GM18867 (cell line): Measurements from ENCODE around the gene CDC14A.
A peak's percentile ranks its signal among the peaks of the same experiment; 100 is the strongest.

ENCODE experiments used
- ATAC-seq: cut with Tn5 transposase; IDR thresholded peaks from one replicate; pipeline ENCODE4 v1.9.1; 2021; ENCODE audit warnings: mild to moderate bottlenecking, moderate library complexity; ENCODE audit not compliant: unreplicated experiment

The CDC14A gene

DNA sequence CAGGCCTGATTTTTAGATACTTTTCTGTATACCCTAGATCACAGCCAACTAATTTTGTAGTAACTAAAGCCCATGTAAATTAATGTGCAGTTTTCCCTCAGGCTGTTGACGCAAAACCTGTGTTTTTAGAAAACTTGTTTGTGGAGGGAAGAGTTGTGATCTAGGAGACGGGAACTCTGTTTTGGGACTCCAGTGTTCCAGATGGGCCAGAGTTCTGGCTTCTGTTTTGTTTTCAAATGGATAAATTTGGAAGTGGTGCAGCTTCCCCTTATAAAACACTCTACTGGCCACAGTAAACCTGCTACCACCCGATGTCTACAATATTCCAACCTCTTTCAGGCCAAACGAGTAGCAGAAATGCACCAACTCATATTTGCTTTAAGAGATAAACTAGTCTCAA, 172.0 kb downstream of the CDC14A start:
- no peak for ATAC-seq

DNA sequence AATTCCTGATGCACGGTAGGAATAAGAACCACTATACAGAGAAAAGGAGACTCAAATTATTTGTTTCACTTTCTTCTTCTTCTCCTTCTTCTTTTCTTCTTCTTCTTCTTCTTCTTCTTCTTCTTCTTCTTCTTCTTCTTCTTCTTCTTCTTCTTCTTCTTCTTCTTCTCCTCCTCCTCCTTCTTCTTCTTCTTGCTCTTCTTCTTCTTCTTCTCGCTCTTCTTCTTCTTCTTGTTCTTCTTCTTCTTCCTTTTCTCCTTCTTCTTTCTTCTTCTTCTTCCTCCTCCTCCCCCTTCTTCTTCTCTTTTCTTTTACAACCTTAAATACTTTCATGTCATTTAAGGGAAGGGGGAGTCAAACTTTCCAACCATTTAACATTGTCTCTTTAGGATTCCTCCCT, 174.6 kb downstream of the CDC14A start:
- ATAC-seq = no peak

DNA sequence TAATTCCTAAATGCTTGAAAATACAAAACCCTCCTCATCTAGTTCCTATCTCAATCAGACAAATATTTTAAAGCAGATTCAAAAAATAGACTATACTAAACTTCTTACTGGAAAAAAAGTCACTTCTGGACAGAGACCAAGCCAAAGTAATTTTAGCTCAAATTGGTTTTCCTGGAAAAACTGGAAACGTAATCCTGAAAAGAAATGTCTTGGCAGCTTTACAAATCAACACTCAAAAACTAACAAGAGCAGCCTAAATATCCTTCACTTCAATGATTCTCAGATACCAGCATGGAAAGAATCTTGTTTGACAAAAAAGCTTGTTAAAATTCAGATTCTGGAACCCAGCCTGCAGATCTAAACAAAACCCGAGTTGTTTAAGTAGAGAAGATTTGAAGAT, 176.6 kb downstream of the CDC14A start:
- no peak for ATAC-seq

DNA sequence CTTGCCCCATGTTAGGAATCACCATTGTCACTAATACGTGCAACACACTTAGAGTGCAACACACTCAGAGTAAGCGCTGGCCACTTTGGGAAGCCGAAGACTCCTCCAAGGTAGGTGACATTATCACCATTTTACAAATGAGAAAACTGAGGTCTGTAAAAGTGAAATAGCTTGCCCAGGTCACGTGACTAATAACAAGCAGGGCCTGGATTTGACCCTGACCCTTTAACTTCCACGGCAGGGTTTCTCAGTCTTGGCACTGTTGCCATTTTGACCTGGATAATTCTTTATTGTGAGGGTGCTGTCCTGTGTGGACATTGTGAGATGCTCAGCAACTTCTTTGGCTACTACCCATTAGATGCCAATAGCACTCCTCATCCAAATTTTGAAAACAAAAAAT, 177.8 kb downstream of the CDC14A start:
- no peak for ATAC-seq

DNA sequence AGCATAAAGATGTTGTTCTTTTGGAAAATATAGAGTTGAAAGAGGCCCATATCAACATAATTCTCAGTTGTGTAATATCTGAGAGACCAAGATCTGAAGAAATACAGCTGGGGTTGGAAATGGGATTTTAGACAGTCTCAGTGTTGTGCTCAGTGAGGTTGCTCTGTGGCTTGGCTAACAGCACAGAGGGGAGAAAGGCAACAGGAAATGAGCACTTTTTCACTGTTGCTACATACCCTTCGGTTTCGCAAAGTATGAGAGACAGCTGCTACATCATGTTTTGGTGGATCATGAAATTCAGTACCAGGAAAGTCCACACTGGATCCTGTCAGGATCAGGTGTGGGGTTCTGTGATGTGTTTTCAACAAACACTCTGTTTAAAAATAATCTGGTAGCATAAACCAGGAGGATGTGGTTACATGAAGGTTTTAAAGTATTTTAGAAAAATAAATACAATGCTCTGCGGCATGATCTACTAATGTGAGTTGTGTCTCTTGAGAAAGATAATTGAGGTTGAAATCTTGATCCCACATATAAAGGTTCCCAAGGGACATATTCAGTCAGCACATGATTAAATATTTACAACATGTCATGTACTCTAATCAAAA, 178.7 kb downstream of the CDC14A start:
- peak; percentile 88 for ATAC-seq

DNA sequence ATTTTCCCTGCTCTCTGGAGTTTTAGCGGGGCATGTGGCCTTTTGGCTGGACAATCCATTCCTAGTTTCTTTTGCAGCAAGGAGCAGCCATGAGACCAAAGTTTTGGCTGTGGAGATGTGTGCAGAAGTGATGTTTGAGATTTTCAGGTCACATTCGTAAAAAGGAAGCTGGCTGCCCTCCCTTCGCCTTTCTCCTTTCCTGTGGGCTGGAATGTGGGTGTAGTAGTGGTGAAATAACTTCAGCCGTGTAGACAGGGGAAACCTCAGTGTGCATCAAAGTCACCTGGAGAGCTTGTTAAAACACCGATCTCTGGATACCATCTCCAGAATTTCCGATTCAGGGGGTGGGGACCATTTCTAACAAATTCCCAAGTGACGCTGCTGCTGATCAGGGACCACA, 180.3 kb downstream of the CDC14A start:
- no peak for ATAC-seq

DNA sequence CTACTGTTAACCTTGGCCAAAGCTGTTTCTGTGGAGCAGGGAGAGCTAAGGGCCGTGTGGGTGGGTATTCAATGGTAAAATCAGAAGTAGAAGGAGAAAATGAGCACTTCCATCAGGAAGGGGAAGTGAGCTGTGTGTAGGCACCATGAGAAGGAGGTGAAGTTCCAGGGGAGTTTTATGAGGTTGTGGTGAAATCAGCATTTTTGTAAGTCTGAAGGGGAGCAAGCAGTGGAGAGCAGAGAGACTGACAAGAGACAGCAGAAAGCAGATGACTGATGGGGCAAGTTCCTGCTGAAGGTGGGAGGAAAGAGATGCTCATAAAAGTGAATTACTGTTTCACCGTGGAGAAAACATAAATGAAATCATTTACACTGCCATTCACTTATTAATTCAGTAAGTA, 183.0 kb downstream of the CDC14A start:
- no peak for ATAC-seq

DNA sequence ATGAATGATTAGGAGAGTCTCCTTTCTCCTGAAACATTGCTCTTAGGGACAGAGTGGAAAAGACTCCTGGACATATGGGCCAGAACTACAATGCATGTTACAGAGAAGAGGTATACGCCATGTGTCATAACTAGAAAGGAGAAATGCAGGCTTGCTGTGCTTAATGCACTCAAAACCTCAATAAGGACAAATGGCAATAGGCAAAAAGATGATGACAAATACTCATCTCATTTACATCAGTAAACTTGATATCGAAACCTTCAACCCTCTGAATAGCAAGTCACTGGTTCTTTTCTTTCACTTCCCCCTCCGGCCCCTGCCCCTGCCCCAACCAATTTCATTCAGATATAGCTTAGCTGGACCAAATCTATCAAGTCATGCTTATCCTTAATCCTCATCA, 183.7 kb downstream of the CDC14A start:
- ATAC-seq = peak; percentile 88

DNA sequence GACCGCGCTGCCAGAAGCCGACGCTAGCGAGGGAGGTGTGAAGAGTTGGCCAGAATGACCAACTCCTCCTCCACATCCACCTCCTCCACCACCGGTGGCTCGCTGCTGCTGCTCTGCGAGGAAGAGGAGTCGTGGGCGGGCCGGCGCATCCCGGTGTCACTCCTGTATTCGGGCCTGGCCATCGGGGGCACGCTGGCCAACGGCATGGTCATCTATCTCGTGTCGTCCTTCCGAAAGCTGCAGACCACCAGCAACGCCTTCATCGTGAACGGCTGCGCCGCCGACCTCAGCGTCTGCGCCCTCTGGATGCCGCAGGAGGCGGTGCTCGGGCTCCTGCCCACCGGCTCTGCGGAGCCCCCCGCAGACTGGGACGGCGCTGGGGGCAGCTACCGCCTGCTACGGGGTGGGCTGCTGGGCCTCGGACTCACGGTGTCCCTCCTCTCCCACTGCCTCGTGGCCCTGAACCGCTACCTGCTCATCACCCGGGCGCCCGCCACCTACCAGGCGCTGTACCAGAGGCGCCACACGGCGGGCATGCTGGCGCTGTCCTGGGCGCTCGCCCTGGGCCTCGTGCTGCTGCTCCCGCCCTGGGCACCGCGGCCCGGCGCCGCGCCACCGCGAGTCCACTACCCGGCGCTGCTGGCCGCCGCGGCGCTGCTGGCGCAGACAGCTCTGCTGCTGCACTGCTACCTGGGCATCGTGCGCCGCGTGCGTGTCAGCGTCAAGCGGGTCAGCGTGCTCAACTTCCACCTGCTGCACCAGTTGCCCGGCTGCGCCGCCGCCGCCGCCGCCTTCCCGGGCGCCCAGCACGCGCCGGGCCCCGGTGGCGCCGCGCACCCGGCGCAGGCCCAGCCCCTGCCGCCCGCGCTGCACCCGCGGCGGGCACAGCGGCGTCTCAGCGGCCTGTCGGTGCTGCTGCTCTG, 186.9 kb downstream of the CDC14A start:
- peak; percentile 24 for ATAC-seq

DNA sequence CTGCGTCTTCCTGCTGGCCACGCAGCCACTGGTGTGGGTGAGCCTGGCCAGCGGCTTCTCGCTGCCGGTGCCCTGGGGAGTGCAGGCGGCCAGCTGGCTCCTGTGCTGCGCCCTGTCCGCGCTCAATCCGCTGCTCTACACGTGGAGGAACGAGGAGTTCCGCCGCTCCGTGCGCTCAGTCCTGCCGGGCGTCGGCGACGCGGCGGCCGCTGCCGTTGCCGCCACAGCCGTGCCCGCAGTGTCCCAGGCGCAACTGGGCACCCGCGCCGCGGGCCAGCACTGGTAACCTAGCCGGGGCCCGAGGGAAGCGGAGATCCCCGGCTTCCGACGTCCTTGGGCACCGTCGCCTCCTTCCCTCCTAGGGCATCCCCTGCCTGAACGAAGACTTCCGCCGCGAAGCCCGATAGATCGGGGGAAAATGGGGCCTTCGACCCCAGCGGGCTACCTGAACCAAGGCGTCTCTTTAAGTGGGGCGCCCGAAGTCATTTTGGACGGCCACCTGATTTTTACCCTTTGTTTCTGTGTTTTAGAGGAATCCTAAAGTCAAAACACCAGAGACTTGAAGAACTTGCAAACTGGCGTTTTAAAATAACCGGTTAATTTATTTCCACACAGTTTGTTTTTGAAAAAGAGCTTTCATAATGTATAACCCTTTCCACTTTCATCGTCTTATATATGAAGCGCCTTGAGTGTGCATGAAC, 187.7 kb downstream of the CDC14A start:
- peak; percentile 9 for ATAC-seq

DNA sequence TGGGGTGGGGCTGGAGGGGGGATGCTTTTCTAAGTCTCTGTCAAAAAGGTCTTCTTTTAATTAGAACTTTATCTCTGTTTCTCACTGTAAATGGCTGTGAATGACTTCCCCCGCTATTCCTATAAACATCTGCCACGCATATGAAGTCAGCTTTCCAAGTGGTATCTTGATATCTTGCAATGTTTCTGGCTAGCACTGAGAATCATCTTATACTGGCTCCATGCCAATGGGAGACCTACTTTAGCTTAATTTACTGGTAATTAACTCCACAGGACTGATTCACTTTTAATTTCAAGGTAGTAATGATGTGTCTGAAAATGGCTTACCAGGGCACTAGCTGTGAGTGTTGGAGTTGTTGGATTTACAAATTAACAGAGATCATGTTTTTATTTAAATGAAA, 190.0 kb downstream of the CDC14A start:
- ATAC-seq = no peak

DNA sequence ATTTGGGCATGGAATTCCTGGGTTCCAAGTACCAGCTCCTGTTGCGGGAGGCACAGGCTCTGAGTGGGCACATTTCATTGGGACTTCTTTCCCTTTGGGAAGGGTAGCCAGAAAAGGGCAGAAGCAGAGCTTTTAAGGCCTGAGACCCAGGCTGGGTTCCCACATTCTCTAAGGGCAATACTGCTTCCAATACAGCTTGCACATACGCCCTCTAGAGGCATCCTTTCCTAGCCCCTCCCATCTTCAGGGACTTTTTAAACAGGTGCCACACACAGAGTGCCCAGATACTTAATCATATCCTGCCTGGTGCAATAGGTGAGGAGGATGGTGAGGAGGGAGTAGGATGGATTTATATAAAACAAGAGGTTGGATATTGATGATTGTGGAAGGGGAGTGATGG, 191.3 kb downstream of the CDC14A start:
- ATAC-seq = peak; percentile 71

DNA sequence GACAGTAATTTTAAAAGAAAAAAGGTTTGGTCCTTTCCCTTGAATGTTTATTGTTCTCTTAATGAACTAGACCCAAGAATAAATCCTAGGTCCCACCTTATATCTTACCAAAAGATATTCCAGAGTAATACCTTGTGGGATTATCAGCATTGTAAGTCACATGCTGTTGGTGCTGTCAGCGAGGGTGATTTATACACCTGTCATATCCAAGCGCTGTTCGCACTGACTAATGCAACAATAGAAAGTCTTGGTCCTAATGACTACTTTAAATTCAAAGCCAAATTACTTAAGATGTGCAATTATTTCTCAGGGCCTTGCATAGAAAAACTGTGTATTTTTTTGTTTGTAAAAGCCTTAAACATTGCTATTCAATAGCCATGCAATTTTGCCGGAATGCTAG, 192.5 kb downstream of the CDC14A start:
- no peak for ATAC-seq

DNA sequence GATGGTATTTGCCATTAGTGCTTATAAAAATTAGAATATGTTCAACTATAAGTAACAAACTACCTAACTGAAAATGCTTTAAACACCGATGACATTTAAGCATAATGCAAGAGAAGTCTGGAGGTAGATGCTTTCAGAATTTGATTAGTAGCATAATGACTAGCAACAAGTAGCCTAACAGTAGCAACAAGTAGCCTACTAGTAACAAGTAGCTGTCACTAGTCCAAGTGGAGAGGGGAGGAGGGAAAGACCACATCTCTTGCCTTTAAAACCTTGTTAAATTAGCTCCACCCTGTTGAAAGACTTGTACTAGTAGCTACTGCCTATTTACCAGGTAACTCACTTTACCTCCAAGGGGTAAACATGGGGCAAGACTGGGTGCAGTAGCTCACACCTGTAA, 193.5 kb downstream of the CDC14A start:
- ATAC-seq = no peak

DNA sequence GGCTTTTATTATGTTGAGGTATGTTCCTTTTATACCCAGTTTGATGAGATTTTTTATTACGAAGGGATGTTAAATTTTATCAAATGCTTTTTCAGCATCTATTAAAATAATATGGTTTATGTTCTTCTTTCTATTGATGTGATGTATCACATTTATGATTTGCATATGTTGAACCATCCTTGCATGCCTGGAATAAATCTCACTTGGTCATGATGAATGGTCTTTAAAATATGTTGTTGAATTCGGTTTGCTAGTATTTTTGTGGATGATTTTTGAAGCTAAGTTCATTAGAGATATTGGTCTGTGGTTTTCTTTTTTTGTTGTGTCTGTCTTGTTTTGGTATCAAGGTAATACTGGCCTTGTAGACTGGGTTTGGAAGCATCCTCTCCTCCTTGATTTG, 199.7 kb downstream of the CDC14A start:
- no peak for ATAC-seq

DNA sequence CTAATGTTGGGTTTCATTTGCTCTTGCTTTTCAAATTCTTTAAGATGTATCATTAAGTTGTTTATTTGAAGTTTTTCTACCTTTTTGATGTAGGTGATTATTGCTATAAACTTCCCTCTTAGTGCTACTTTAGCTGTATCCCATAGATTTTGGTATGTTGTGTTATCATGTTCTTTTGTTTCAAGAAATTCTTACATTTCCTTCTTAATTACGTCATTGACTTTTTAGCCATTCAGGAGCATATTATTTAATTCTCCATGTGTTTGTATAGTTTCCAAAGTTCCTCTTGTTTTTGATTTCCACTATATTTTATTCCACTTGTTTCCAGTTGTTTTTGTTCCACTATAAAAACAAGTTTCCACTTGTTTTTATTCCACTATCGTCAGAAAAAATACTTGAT, 200.6 kb downstream of the CDC14A start:
- no peak for ATAC-seq

DNA sequence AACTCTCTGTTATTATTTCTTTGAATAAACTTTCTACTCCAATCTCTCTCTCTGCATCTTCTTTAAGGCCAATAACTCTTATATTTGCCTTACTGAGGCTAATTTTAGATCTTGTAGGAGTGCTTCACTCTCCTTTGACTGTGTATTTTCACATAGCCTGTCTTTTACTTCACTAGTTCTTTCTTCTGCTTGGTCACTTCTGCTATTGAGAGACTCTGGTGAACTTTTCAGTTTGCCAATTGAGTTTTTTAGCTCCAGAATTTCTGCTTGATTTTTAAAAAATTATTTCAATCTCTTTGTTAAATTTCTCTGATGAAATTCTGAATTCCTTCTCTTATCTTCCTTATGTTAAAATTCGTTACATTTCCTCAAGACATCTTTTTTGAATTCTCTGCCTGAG, 203.9 kb downstream of the CDC14A start:
- no peak for ATAC-seq

DNA sequence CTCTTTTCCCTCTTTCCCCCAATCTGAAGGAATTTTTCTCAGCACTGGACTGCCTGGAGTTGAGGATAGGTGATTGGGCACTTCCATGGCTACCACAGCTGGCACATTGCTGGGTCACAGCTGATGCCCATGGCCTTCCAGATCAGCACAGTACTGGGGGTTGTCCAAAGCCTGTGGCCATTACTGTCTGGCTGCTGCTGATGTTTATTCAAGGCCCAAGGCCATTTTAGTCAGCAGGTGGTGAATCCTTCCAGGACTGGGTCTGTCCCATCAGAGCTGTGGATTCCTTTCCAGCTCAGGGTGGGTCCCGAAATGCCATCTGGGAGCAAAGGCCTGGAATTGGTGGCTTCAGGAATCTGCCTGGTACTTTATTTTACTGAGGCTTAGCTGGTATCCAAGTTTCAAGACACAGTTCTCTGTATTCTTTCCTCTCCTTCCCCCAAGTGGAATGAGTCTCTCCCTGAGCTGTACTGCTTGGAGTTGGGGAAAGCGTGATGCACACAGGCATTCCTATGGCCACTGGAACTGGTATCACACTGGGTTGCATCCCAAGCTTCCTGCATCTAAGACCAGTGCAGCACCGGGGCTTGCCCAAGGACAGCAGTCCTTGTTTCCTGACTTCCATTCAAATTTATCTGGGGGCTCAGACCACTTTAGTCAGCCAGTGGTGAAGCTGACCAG, 204.8 kb downstream of the CDC14A start:
- ATAC-seq = no peak

DNA sequence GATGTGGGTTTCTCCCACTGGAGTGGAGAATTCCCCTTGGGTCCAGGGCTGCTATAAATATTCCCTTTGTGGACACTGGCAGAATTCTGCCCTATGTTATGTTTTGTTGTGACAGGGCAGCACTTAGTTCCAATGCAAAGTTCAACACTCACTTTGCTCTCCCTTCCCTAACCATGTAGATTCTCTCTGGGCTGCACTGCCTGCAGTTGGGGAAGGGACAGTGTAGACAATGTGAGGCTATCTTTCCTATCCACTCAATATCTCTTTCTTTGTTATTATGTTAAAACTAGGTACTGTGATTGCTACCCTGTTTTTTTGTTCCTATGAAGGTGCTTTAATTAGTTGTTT, 205.3 kb downstream of the CDC14A start:
- no peak for ATAC-seq

DNA sequence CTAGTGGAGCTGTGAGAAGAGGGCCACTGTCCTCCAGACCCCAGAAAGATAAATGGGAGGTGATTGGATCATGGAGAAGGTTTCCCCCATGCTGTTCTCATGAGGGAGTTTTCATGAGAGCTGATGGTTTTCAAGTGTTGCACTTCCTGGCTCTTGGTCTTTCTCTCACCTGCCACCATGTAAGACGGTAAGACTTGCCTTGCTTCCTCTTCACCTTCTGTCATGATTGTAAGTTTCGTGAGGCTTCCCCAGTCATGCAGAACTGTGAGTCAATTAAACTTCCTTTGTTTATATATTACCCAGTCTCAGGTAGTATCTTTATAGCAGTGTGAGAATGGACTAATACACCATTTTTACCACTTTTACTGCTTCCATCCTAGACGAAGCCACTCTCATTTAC, 213.2 kb downstream of the CDC14A start:
- peak; percentile 79 for ATAC-seq

DNA sequence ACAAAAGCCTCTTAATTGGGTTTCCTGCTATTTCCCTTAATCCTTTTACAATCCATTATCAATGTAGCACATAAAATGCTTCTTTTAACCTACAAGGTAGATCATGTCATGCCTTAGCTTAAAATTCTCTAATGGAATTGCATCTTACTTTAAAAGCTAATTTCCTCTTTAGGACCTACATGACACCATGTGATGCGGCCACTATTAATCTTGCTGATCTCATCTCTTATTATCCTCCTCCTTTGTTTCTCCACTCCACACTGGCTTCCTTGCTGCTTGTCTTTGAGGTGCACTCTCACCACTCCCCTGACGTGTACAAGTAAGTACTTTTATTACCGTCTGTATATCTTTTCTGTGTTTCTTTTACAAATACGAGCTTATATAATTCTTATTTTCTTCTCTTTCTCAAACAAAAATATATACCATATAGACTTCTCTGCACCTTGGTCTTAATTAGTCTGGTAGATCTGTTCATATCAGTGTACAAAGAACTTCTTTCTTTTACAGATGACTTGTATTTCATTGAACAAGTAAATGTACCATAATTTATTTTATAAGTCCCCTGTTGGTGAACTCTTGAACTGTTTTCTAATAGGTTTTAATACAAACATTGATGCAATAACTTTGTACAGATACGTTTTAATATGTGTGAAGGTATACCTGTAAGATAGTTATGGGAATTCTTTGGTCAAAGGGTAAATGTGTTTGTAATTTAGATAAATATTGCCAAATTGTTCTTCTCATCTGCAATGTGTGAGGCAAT, 213.8 kb downstream of the CDC14A start:
- ATAC-seq = no peak
